ENCODE results near the gene SELL. TPM values are rescaled to one million over a fixed set of nuclear protein-coding genes. Genes with fewer than 3 reads are reported as not detected.

The SELL gene
- total RNA-seq, 1 experiment from 2014 or later, result not detected

GRCh38 chr1:169694304-169695075, 16.9 kb downstream of the SELL start:
- Histone ChIP-seq H3K27me3 (replicated peaks; ENCODE audit: control insufficient read depth, insufficient read depth, low read length) (no peaks in the 10 kb centered on the region), H3K4me1 (no peaks in the 10 kb centered on the region), H3K9me3 (no peaks in the 10 kb centered on the region), H3K36me3 (ENCODE audit: control insufficient read depth, insufficient read depth, low read length) (no peaks in the 10 kb centered on the region), H3K4me3 (ENCODE audit: low read depth, low read length) (no peak overlapping the region)
- CTCF ChIA-PET, result interaction anchor here (0.6 to 1.1 kb wide), 2 partner anchors 43 to 108 kb away, joined by 4 to 13 read pairs; partner anchors contain the start of gene F5
- peaks cover 3% of the 10 kb centered on the region for H3K27me3 Mint-ChIP-seq (ENCODE audit: insufficient read depth, unreplicated experiment)
- POLR2A ChIA-PET, result no interaction called here
- H3K4me3 Mint-ChIP-seq (ENCODE audit: unreplicated experiment), result no peak overlapping the region
- TF ChIP-seq CTCF (IDR thresholded peaks at IDR 0.05; ENCODE audit: insufficient read depth in 1 of 2, low read depth in 1 of 2, low read length in 1 of 2, severe bottlenecking in 1 of 2, unreplicated experiment in 1 of 2), result no peak
- BruUV-seq (replicated peaks), result no TSS peak
- no peak overlapping the region for H3K27ac Mint-ChIP-seq (ENCODE audit: unreplicated experiment)
- no peaks in the 10 kb centered on the region for H3K9me3 Mint-ChIP-seq (ENCODE audit: unreplicated experiment)
- intact Hi-C loops (cut with micrococcal nuclease; ENCODE audit: unreplicated experiment), result no loop called here
- H3K36me3 Mint-ChIP-seq (ENCODE audit: insufficient read depth, unreplicated experiment), result no peaks in the 10 kb centered on the region
- no peak for DNase-seq
- H3K4me1 Mint-ChIP-seq (ENCODE audit: low read depth, unreplicated experiment), result no peaks in the 10 kb centered on the region

- no peak overlapping the region for H3K4me3 Mint-ChIP-seq (ENCODE audit: unreplicated experiment)
- ChIA-PET POLR2A (interaction anchor here (0.6 kb wide), 1 partner anchor 47 kb away, joined by 11 read pairs; no protein-coding TSS in a partner anchor), CTCF (interaction anchor here (0.6 to 0.7 kb wide), 2 partner anchors 19 to 97 kb away, joined by 3 to 5 read pairs; no protein-coding TSS in a partner anchor)
- Histone ChIP-seq H3K9me3 (no peaks in the 10 kb centered on the region), H3K36me3 (ENCODE audit: control insufficient read depth, insufficient read depth, low read length) (no peaks in the 10 kb centered on the region), H3K4me3 (ENCODE audit: low read depth, low read length) (no peak overlapping the region), H3K27me3 (replicated peaks; ENCODE audit: control insufficient read depth, insufficient read depth, low read length) (no peaks in the 10 kb centered on the region), H3K4me1 (no peaks in the 10 kb centered on the region)
- H3K36me3 Mint-ChIP-seq (ENCODE audit: insufficient read depth, unreplicated experiment), result no peaks in the 10 kb centered on the region
- no TSS peak for BruUV-seq (replicated peaks)
- no peaks in the 10 kb centered on the region for H3K9me3 Mint-ChIP-seq (ENCODE audit: unreplicated experiment)
- TF ChIP-seq CTCF (IDR thresholded peaks at IDR 0.05; ENCODE audit: insufficient read depth in 1 of 2, low read depth in 1 of 2, low read length in 1 of 2, severe bottlenecking in 1 of 2, unreplicated experiment in 1 of 2), result no peak
- no peak overlapping the region for H3K27ac Mint-ChIP-seq (ENCODE audit: unreplicated experiment)
- H3K27me3 Mint-ChIP-seq (ENCODE audit: insufficient read depth, unreplicated experiment), result peaks cover 3% of the 10 kb centered on the region
- DNase-seq, result no peak
- no peaks in the 10 kb centered on the region for H3K4me1 Mint-ChIP-seq (ENCODE audit: low read depth, unreplicated experiment)
- intact Hi-C loops (cut with micrococcal nuclease; ENCODE audit: unreplicated experiment), result no loop called here
Measured at GRCh38 chr1:169692756-169693460, 18.5 kb downstream of the SELL start.

GRCh38 chr1:169690489-169690888, 20.9 kb downstream of the SELL start:
- Mint-ChIP-seq H3K27me3 (ENCODE audit: insufficient read depth, unreplicated experiment) (peaks cover 3% of the 10 kb centered on the region), H3K36me3 (ENCODE audit: insufficient read depth, unreplicated experiment) (no peaks in the 10 kb centered on the region), H3K4me1 (ENCODE audit: low read depth, unreplicated experiment) (no peaks in the 10 kb centered on the region), H3K4me3 (ENCODE audit: unreplicated experiment) (no peak overlapping the region), H3K27ac (ENCODE audit: unreplicated experiment) (no peak overlapping the region), H3K9me3 (ENCODE audit: unreplicated experiment) (no peaks in the 10 kb centered on the region)
- no peak for DNase-seq
- H3K4me1 ChIP-seq, result no peaks in the 10 kb centered on the region
- no TSS peak for BruUV-seq (replicated peaks)
- ChIA-PET CTCF (no interaction called here), POLR2A (no interaction called here)
- H3K27me3 ChIP-seq (replicated peaks; ENCODE audit: control insufficient read depth, insufficient read depth, low read length), result no peaks in the 10 kb centered on the region
- intact Hi-C loops (cut with micrococcal nuclease; ENCODE audit: unreplicated experiment), result no loop called here
- no peak overlapping the region for H3K4me3 ChIP-seq (ENCODE audit: low read depth, low read length)
- no peaks in the 10 kb centered on the region for H3K9me3 ChIP-seq
- no peak for TF ChIP-seq CTCF (IDR thresholded peaks at IDR 0.05; ENCODE audit: insufficient read depth in 1 of 2, low read depth in 1 of 2, low read length in 1 of 2, severe bottlenecking in 1 of 2, unreplicated experiment in 1 of 2)
- no peaks in the 10 kb centered on the region for H3K36me3 ChIP-seq (ENCODE audit: control insufficient read depth, insufficient read depth, low read length)
